HUDEP-2 (cell line): Measurements from ENCODE around the gene SGO1.
"Not testable (repeated sequence)": the region's sequence is repeated elsewhere in the genome, so short reads cannot be mapped to it uniquely, and the experiment has no call there.

Experiments used
- DNase-seq, 76 experiments: peaks; one replicate each; lab custom pipeline; 2025; ENCODE audit not compliant: unreplicated experiment in 76 of 76; lab: John Stamatoyannopoulos, UW

Gene SGO1

GRCh38 chr3:20185679-20186599, at the start of gene SGO1:
Gene SGO1 (minus strand): TSS chr3:20186206. CDS start chr3:20184027, 2,179 bp downstream.
- DNase-seq = peak; percentile 54 to 99 (median 96)

GRCh38 chr3:20235796-20236195, 49.8 kb upstream of the SGO1 start:
- no peak for DNase-seq

- no peak for DNase-seq
These were observed 47.1 kb upstream of the SGO1 start for GRCh38 chr3:20232906-20233780.

GRCh38 chr3:20230954-20231353, 44.9 kb upstream of the SGO1 start:
- no peak for DNase-seq

- peak in 15 of 76 experiments; percentile 1 to 34 (median 10) for DNase-seq
These were observed 39.8 kb upstream of the SGO1 start for GRCh38 chr3:20225769-20226168.

- DNase-seq = no peak
These were observed 36.3 kb upstream of the SGO1 start for GRCh38 chr3:20222274-20222673.

- no peak for DNase-seq
These were observed 32.2 kb upstream of the SGO1 start for GRCh38 chr3:20218215-20218614.

GRCh38 chr3:20215636-20216035, 29.6 kb upstream of the SGO1 start:
- DNase-seq = no peak

GRCh38 chr3:20213491-20213890, 27.5 kb upstream of the SGO1 start:
- DNase-seq = not testable (repeated sequence)

- not testable (repeated sequence) for DNase-seq
These were observed 21.9 kb upstream of the SGO1 start for GRCh38 chr3:20207945-20208344.

GRCh38 chr3:20205898-20206297, 19.9 kb upstream of the SGO1 start:
- not testable (repeated sequence) for DNase-seq

GRCh38 chr3:20201143-20201542, 15.1 kb upstream of the SGO1 start:
- no peak for DNase-seq

GRCh38 chr3:20197775-20198174, 11.8 kb upstream of the SGO1 start:
- DNase-seq = no peak

GRCh38 chr3:20194793-20195460, 8.9 kb upstream of the SGO1 start:
- DNase-seq = no peak

GRCh38 chr3:20190991-20191390, 5.0 kb upstream of the SGO1 start:
- DNase-seq = no peak

- peak in 1 of 76 experiments; percentile 12 for DNase-seq
These were observed 596 bp upstream of the SGO1 start for GRCh38 chr3:20186600-20187004.

GRCh38 chr3:20185331-20185678, 701 bp downstream of the SGO1 start:
- peak in 6 of 76 experiments; percentile 1 to 26 (median 14) for DNase-seq

- no peak for DNase-seq
These were observed 3.8 kb downstream of the SGO1 start for GRCh38 chr3:20182206-20182605.

GRCh38 chr3:20181276-20181675, 4.7 kb downstream of the SGO1 start:
- no peak for DNase-seq

GRCh38 chr3:20173844-20174410, 12.1 kb downstream of the SGO1 start:
- DNase-seq = no peak

GRCh38 chr3:20161714-20162113, 24.3 kb downstream of the SGO1 start:
- DNase-seq = no peak
